ENCODE results near the gene FBXO21.

Gene FBXO21

DNA sequence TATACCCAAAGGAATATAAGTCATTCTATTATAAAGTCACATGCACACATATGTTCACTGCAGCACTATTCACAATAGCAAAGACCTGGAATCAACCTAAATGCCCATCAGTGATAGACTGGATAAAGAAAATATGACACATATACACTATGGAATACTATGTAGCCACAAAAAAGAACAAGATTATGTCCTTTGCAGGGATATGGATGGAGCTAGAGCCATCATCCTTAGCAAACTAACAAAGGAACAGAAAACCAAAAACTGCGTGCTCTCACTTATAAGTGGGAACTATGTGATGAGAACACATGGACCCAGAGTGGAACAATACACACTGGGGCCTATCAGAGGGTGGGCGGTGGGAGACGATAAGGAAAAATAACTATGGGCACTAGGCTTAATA lies 21.3 kb downstream of the FBXO21 start:
- in situ Hi-C loops (cut with HindIII; ENCODE audit: low sequenced_read_pairs) = no loop called here

DNA sequence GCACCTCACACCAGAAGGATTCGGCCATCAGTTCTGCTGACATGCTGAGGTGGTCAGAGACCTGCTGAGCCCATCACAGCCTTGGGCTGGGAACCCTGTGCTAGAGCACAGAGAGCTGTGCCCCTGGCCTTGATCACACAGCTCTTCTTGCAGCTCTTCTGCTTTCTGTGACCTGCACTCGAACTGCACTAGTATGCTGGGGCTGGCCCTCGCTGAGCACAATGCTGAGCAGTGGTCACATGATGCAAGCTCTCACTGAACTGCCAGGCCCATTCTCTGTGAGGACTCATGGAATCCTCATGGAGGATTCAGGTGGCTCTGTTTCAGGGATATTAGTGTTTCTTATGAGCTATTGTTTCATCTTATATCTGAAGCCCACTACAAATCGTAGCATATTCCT lies 22.5 kb downstream of the FBXO21 start:
- in situ Hi-C loops (cut with HindIII; ENCODE audit: low sequenced_read_pairs) = no loop called here

DNA sequence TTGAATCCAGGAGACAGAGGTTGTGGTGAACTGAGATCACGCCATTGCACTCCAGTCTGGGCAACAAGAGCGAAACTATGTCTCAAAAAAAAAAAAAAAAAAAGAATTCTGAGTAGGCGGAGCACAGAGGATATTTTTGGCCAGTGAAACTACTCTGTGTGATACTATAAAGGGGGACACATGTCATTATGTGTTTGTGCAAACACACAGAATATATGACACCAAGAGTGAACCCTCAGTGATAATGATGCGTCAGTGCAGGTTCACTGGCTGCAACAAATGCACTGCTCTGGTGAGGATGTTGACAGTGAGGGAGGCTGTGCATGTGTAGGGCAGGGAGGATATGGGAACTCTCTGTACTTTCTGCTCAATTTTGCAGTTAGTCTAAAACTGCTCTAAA lies 24.2 kb downstream of the FBXO21 start:
- in situ Hi-C loops (cut with HindIII; ENCODE audit: low sequenced_read_pairs) = no loop called here

DNA sequence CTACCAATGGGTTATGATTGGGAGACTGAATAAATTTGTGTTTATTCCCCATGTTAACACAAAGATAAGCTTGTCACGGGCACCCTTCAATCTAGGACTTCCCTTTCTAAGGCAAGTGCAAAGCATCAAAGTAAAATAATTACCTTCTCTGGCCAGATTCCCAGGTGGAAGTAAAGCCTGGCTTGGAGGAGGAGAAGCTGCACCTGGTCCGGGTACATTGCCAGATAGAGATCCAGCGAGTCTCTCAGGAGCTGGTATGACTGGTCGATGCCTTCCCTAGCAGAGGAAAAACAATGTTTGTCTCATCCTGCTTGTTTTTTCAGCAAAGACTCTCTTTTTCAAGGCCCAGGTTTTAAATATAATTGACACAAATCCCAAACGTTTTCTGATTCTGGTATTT lies 24.9 kb downstream of the FBXO21 start:
- in situ Hi-C loops (cut with HindIII; ENCODE audit: low sequenced_read_pairs) = no loop called here

DNA sequence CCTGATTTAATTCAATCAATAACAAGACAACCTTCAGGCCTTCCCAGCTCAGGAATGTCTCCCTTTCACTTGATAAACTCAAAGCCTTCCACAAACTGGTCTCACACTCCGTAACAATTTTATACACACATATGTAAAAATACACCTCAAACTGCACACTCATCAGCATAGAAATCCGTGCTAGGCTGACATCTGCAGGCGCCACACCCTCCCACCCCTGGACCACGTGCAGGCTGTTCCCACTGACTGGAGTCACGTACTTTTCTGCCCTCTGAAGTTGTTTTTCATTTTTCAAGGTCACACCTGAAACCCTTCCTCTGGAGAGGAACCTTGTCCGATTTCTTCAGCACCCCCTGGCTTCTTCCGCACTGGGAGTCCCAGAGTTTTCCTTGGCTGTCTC lies 27.6 kb downstream of the FBXO21 start:
- in situ Hi-C loops (cut with HindIII; ENCODE audit: low sequenced_read_pairs) = no loop called here

DNA sequence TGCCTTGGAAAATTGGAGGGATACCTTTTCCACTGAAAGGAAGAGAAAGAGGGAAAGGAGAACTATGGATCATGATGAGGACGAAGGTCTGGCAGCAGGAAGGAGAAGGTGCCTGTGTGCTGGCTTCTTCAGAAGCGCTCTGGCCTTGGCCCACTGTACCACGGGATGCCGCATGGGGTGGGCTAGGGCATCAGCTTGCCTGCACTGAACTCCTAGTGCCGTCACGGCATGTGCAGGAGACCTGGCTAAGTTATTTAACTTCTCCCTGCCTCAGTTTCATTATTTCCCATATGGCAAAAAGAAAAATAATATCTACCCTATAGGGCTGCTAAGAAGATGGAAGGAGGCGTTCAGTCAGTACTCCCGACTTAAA lies 28.1 kb downstream of the FBXO21 start:
- in situ Hi-C loops (cut with HindIII; ENCODE audit: low sequenced_read_pairs) = no loop called here

DNA sequence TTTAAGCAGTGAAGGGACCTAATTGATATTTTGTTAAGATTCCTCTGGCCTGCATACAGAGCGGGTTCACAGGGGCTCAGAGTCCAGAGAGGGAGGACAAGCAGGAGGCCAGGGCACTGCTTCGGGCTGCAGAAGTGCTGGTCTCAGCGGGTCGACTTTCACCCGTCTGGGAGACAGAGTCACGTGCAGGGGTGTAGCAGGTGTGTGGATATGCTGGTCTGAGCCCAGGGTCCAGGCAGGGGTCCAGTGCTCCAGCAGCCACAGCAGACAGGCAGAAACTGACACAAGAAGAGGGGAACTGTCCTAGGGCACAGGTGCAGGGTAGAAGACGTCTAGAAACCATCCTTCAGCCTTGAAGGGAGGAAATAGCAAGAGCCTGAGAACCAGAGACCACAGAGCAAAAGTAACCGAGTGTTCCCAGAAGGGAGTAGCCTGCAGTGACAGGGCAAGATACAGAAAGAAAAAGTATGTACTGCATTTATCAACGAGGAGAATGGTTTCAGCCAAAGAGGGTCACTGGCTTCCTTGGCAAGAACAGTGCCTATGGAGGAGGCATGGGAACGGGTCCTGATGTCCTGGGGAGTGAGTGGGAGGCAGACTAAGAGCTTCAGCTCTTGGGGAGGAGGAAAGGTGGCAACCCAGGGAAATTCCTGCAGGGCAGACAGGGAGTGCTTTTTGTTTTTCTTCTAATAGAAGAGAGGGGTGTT lies 28.7 kb downstream of the FBXO21 start:
- in situ Hi-C loops (cut with HindIII; ENCODE audit: low sequenced_read_pairs) = no loop called here

DNA sequence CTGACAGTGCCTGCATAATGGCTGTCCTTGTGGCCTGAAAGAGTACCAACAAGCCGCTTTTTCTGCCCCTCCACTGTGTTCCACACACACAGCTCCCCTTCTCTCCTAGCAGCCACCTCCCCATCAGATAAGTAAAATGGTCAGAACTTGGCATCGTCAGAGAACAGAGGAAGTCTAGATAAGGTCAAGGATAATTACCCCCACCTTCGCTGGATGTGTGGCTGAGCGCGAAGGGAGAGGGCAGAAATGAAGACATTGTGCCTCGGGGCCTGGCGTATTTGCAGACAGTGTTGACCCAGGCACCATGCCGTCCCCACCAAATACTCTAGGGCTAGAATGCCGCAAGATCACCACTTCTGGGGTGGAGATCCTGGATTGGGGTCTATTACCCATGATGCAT lies 30.6 kb downstream of the FBXO21 start:
- in situ Hi-C loops (cut with HindIII; ENCODE audit: low sequenced_read_pairs) = no loop called here

DNA sequence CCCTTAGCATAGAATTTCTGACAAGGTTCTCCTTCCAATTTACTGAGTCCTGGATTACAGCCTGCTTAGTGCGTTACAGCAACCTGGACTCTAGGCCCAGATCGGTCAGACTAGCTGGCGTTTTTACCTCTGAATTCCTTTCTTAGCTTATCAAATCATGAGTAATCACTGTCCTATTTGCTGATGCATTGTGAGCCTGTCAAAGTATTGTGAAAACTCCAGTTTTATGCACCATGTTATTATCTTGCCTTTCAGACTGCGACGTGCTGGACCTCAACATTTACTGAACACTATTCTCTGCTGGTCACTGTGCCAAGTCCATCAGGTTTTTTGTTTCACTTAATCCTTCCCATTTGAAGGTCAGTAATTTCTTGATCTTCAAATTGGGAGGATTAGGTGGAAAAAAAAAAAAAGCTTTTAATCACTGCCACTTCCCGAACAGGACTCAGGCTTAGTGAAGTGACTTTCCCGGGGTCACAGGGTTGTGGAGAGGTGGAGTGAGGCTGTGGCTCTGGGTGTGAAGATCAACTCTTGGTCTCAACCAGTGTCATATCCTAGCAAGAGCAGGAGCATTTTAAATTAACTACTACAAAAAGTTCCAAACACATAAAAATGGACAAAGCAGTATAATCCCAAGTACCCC lies 31.2 kb downstream of the FBXO21 start:
- in situ Hi-C loops (cut with HindIII; ENCODE audit: low sequenced_read_pairs) = no loop called here

DNA sequence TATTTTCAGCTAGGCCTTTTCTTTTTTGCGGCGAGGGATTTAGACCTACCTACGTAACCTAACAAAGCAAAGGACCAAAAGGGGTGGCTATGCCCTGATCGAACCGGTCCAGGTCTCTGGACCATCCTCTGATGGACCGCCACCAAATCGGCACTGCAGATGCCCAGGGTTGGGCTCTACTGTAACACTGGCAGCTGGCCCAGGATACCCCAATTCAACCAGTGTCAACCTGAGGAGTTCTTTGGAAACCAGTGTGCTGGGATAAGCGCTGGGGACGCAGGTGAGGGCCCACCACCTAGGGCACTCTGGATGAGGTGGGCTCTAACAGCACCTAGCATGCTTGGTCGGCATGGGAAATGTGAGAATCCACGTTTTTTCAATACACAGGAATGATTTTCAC lies 32.2 kb downstream of the FBXO21 start:
- in situ Hi-C loops (cut with HindIII; ENCODE audit: low sequenced_read_pairs) = no loop called here

DNA sequence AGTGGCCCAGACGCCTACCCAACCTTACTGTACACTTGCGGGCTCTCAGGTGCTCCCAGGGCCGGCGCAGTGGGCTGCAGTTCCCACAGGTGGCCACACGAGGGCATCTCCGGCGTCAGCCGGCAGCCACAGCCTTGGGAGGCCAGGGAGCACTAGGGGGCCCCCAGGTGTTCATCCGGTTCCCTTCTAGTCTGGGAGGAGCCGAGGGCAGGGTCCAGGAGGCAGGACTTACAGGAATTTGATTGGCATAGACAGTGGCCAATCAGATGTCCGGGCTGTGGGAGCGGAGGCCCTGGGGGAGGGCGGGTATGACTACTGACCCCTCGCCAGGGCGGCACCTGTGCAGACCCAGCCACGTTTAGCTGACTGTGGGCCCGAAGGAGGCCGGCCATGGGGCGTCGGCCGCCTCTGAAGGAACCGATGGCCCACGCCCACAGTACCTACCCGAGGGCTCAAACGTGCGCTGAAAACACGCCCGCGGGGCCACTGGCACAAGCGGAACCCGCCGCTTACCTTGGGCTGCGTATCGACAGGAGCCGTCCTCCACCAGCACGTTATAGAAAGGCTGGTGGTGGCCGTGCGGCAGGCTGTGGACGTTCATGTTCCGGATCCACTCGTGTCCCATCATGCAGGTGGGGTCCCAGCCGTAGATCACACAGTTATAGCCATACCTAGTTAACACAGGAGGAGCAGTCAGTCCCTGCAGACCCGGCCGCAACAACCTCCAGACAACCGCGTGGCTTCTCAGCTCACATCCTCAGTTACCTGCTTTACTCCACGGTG lies 34.8 kb downstream of the FBXO21 start:
- in situ Hi-C loops (cut with HindIII; ENCODE audit: low sequenced_read_pairs) = no loop called here

DNA sequence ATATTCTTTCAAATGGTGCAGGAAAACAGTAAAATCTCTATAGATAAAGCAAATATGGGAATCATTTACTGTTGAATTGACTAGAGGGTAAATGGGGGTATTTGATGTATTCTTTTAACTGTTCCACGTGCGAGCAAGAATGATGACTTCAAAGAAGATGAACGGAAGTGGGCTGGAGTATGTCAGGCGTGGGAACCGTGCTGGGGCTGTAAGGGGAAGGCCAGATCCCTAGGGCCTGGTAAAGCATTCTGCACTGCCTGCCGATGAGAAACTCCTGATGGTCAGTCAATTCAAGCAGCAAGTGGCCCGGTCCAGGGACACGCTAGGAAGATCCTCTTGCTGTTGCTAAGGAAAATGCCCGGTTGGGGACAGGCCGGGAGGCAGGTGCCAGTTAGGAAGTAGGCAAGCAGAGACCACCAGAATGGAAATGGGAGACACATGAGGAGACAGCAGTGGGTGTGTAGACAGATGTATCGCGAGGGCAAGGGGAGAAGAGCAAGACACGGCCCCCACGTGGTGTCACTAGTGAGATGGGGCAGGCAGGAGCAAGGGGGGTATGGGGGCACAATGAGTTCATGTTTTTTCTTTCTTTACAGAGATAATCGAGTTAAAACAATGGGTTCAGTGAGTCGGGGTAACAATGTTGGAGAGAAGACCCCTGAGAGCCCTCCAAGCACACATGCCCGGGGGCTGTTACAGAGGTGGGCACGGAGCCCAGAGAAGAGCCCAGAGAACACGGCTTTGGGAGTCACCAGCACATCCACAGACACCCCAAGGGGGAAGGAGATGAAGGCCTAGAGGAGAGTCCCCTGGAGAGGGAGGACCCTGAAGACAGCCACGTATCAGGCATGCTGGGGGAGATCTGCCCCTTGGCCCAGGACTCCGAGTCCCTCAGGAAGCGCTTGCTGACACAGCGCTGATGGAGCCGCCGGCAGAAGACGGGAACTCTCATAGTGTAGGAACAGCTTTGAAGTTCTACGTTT lies 37.2 kb downstream of the FBXO21 start:
- in situ Hi-C loops (cut with HindIII; ENCODE audit: low sequenced_read_pairs) = no loop called here

DNA sequence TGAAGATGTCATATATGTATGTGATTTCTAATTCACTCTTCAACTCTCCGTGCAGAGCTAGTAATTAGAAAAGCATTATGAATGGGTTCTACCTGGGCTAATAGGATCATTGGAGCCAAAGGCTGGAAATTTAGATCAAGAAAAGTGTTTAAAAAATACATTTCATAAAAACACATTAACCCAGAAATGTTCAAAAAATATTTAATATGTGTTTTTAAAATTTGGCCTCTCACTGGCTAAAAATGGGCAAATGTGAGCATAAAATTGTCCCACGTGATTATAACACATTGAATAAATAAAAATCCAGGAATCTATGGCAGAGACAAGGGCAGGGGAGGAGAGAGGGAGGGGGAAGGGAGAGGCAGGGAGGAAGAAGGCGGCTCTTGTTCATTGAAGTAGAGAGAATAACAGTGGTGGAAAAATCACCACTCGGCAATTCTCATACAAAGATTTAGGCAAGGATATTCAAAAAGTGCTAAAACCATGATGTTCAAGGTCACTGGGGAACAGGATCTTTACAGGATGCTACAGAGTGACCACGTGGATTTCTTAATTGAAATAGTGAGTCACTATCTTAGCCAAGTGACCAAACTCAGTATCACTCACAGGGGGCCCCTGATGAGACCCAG lies 38.8 kb downstream of the FBXO21 start:
- in situ Hi-C loops (cut with HindIII; ENCODE audit: low sequenced_read_pairs) = no loop called here

DNA sequence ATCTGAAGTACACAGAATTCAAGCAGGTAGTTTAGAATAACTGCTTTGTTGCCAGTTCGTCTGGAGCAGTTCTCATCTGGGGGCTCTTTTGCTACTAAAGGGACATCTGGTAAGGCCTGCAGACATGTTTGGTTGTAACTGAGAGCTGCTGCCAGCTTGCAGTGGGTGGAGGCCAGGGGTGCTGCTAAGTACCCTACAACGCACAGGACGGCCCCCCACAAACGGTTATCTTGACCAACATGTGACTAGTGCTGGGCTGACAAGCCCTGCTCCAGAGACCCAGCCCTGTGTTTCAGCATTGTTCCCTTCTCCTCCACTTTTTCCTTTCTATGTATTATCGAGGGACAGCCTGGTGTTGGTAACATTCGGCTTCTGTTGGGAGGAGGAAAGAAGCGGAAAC lies 40.8 kb downstream of the FBXO21 start:
- in situ Hi-C loops (cut with HindIII; ENCODE audit: low sequenced_read_pairs) = no loop called here

DNA sequence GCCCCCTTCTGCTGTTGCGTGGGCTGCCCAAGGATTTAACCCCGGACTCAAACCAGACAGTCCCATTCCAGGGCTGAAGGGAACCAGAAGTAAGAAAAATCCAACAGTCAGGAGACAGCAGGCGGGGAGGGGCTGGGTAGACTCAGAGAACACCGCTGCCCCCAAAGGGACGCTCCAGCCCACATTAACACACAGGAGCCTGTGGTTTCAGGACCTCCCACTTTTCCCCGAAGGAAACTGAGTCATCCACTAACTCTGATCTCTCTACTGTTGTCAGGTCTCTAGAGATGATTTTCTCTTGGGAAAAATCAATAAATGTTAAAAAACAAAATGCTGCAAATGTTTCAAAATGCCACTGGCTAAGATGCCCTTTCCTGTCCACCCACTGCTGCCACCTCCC lies 41.6 kb downstream of the FBXO21 start:
- in situ Hi-C loops (cut with HindIII; ENCODE audit: low sequenced_read_pairs) = no loop called here

DNA sequence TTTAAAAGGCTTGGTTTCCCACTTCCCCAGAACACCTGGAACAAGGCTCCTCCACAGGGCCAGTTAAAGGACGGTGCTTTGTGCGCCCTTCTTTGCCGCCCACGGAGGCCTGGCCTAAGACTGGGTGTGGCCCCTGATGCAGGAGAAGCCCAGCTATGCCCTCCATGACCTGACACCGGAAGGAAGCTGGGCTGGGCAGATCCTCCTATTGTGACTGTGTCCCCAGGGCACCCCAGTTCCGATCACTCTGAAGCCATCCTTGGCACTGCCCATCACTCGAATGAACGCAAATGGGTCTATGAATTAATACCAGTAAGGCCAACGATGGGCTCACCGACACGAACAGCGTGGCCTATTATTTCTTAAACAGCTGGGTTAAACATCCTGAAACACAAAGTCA lies 42.6 kb downstream of the FBXO21 start:
- in situ Hi-C loops (cut with HindIII; ENCODE audit: low sequenced_read_pairs) = no loop called here

DNA sequence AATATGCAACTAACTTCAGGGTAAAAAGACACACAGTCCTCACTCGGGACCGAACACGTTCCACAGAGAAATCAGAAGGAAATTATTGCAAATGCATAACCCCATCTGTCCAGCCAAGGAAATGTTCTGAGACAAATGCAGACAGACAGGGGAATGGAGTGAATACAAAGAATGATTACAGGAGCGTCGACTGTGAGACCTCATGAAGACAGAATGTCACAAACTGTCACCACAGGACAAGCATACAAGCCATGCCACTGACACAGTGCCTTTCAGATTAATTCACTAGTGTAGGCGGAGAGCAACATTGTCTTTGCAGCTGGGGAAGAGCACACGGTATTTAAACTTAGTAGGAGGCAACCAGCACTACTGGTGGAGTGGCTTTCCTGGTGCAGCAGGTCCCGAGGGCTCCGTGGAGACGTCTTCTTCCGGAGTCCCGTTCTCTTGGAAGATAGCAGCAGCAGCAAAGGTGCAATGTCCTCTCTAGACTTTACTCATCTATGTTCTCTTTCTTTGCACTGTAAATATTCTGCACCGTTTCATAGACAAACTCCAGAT lies 44.6 kb downstream of the FBXO21 start:
- in situ Hi-C loops (cut with HindIII; ENCODE audit: low sequenced_read_pairs) = no loop called here

DNA sequence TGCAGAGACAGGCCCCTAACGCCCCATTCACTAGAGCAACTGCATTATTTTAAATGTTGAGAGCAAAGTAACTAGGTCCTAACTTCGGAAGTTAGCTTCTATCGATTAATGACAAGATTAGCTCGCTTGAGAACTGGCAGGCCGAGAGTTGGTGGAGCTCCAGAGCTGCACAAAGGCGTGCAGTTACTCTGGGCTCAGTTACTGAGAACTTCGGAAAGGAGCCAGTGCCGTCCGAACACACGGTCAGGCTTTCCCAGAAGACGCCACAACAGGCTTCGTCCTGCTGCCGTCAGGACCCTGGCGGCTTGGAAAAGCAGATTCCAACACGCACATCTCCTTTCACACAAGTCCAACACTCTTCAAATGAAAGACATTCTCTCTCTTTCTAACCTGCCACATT lies 45.7 kb downstream of the FBXO21 start:
- in situ Hi-C loops (cut with HindIII; ENCODE audit: low sequenced_read_pairs) = no loop called here

DNA sequence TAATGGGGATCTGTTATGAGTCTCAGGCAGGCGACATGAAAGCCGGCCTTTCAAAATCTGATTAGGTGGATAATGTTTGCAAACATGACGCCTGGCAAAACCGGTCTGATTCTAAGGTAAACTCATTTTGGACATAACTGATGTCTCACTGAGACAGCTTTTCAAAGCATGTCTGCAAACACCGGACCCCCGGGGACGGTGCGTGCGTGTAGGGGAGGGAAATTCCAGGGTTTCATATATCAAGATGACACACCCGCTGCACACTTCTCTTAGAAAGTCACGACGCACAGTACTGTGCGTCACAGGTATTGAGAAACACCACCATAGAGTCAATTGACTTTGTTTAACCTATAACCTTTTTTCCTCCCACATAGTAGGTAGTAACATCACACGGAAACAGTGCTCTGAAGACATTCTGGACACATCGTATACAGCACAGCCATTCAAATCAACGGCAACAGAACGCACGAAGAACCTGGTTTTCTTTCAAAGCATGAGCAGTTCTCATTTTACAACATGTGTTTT lies 47.2 kb downstream of the FBXO21 start:
- in situ Hi-C loops (cut with HindIII; ENCODE audit: low sequenced_read_pairs) = no loop called here

DNA sequence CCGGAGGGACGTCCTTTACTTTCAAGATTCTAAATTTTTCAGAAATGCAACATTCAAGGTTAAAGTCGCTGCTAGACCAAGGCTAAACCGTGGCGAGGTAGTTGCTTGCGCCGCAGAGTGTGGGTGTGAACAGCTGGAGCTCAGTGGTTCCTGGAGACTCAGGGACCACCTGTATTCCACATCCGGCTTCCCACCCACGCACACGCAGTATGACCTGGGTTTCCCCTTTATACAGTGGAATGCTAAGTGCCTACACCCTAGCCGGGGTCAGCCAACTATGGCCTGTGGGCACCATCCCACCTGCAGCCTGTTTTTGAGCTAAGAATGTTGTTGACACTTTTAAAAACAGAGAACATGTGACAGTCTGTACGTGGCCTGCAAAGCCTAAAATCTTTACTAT lies 48.2 kb downstream of the FBXO21 start:
- in situ Hi-C loops (cut with HindIII; ENCODE audit: low sequenced_read_pairs) = no loop called here

Data from DLD1 (cell line).